K562 (cell line): ENCODE measurements around the gene MYLK3. TPM values are rescaled to one million over a fixed set of nuclear protein-coding genes. Genes with fewer than 3 reads are reported as not detected.
A peak's percentile ranks its signal among the peaks of the same experiment; 100 is the strongest.

Experiments
- ATAC-seq: fragments of 200-7000 bp; cut with Tn5 transposase; 3 replicates; pipeline ENCODE4 v1.9.1; 2020; ENCODE audit warnings: moderate library complexity
- BruUV-seq: library from RNA; stranded (reverse); fragments of 400-500 nt; replicated peaks from 2 replicates; lab custom pipeline; 2021; lab: Mats Ljungman, UMichigan
- CTCF ChIA-PET: fragments of 300-600 bp; formaldehyde crosslinking; extraction: SDS; loops from one replicate; lab custom pipeline; 2021; ENCODE audit warnings: low intra/inter-chr PET ratio; lab: Yijun Ruan, JAX
- POLR2A ChIA-PET: fragments of 300-600, 350-650 bp; sonication (Branson Sonifier 250); formaldehyde crosslinking; extraction: SDS; loops from one replicate; lab custom pipeline; 2021; ENCODE audit warnings: antibody characterized with exemption, inconsistent platforms; lab: Yijun Ruan, JAX
- DNase-seq, 4 experiments: peaks; one replicate each; pipeline versions ENCODE4 v3.0.0 to v3.0.0-alpha.2; 2011 to 2018; ENCODE audit warnings: low spot score in 3 of 4, mixed read lengths in 3 of 4; ENCODE audit errors: extremely low read depth in 1 of 4
- FAIRE-seq: peaks from 2 replicates; lab custom pipeline; 2011; peaks lifted over from hg19 to GRCh38; lab: Jason Lieb, UNC
- H2AFZ ChIP-seq: 2 replicates; pipeline ENCODE4 v1.6.0; 2011; ENCODE audit warnings: low read depth, low read length, control low read depth, inconsistent platforms
- H3K27ac ChIP-seq: fragments of 200-600 bp; 3 replicates; pipeline ENCODE4 v1.8.0; 2011; ENCODE audit warnings: low read depth, mild to moderate bottlenecking, control low read depth, inconsistent platforms, low read length, moderate library complexity, mixed read lengths; ENCODE audit errors: extremely low read depth
- H3K27me3 ChIP-seq, 2 experiments: fragments of 300-600 bp in 1 of 2; 2 replicates in 1 of 2; 3 replicates in 1 of 2; pipeline versions ENCODE4 v1.6.0 to v1.8.0; 2011; ENCODE audit warnings: inconsistent platforms in 2 of 2, low read length in 2 of 2, mild to moderate bottlenecking in 1 of 2, mixed read lengths in 1 of 2, moderate library complexity in 1 of 2; ENCODE audit not compliant: control insufficient read depth in 2 of 2, insufficient read depth in 2 of 2
- H3K36me3 ChIP-seq: fragments of 300-600 bp; 3 replicates; pipeline ENCODE4 v1.8.0; 2011; ENCODE audit warnings: mild to moderate bottlenecking, low read length, inconsistent platforms; ENCODE audit not compliant: control insufficient read depth, insufficient read depth
- H3K4me1 ChIP-seq, 2 experiments: fragments of 200-600 bp in 1 of 2; replicated peaks in 1 of 2; 2 replicates in 1 of 2; 3 replicates in 1 of 2; pipeline versions ENCODE4 v1.5.1 to v1.8.0; 2011; ENCODE audit warnings: inconsistent platforms in 2 of 2, low read length in 2 of 2, mild to moderate bottlenecking in 1 of 2, mixed read lengths in 1 of 2, moderate library complexity in 1 of 2; ENCODE audit not compliant: control insufficient read depth in 2 of 2, insufficient read depth in 2 of 2
- H3K4me2 ChIP-seq: 2 replicates; pipeline ENCODE4 v1.6.1; 2011; ENCODE audit warnings: low read length, control low read depth, inconsistent platforms, mixed read lengths; ENCODE audit not compliant: insufficient read depth
- H3K4me3 ChIP-seq: fragments of 200-600 bp; sonication (generic), shearing (Covaris generic); 2 replicates; pipeline ENCODE4 v1.5.1; 2016; ENCODE audit warnings: control low read depth, inconsistent platforms
- H3K79me2 ChIP-seq: fragments of 200-600 bp; 3 replicates; pipeline ENCODE4 v1.8.0; 2011; ENCODE audit warnings: low read length, inconsistent platforms; ENCODE audit not compliant: control insufficient read depth, insufficient read depth
- H3K9ac ChIP-seq, 2 experiments: 2 replicates each; pipeline versions ENCODE4 v1.6.0 to v1.6.1; 2011; ENCODE audit warnings: low read depth in 2 of 2, low read length in 2 of 2, control low read depth in 1 of 2, inconsistent platforms in 1 of 2, mild to moderate bottlenecking in 1 of 2, mixed read lengths in 1 of 2; ENCODE audit not compliant: insufficient read depth in 1 of 2
- H3K9me1 ChIP-seq: one replicate; pipeline ENCODE4 v1.6.0; 2011; ENCODE audit warnings: inconsistent platforms, mild to moderate bottlenecking, low read length, moderate library complexity; ENCODE audit not compliant: control insufficient read depth, insufficient read depth
- H3K9me3 ChIP-seq: replicated peaks from 2 replicates; pipeline ENCODE4 v1.5.1; 2011; ENCODE audit warnings: low read depth, low read length, inconsistent platforms; ENCODE audit not compliant: control insufficient read depth, insufficient read depth
- H4K20me1 ChIP-seq: replicated peaks from 2 replicates; pipeline ENCODE4 v1.6.1; 2011; ENCODE audit warnings: low read length, inconsistent platforms, mixed read lengths; ENCODE audit not compliant: control insufficient read depth, insufficient read depth
- BCOR ChIP-seq: fragments of 450-650 bp; IDR thresholded peaks from 2 replicates; pipeline ENCODE4 v1.6.1; 2016
- CBX5 ChIP-seq: IDR thresholded peaks from 2 replicates; pipeline ENCODE4 v1.6.1; 2014; ENCODE audit warnings: low read depth, borderline replicate concordance
- ETV1 ChIP-seq: fragments of 450-650 bp; conservative IDR thresholded peaks from 2 replicates; pipeline ENCODE4 v1.6.1; 2016; ENCODE audit warnings: missing genetic modification characterization, control low read depth, low read depth, missing compliant biosample characterization
- JUN ChIP-seq, 2 experiments: sonication (generic) in 1 of 2; formaldehyde crosslinking in 1 of 2; IDR thresholded peaks; 2 replicates each; pipeline versions ENCODE4 v1.6.1 to v1.8.0; 2012 to 2022; ENCODE audit warnings: borderline replicate concordance in 2 of 2, mild to moderate bottlenecking in 2 of 2, improper control_type of control experiment in 1 of 2, low read depth in 1 of 2, low read length in 1 of 2, missing genetic modification reagents in 1 of 2
- KDM1A ChIP-seq, 2 experiments: fragments of 450-650 bp; IDR thresholded peaks; 2 replicates each; pipeline ENCODE4 v1.6.1; 2016; ENCODE audit warnings: mild to moderate bottlenecking in 2 of 2
- MTA2 ChIP-seq: fragments of 450-650 bp; IDR thresholded peaks from 2 replicates; pipeline ENCODE4 v1.6.1; 2016; ENCODE audit warnings: low read depth
- RBM25 ChIP-seq: fragments of 200-400 bp; formaldehyde crosslinking; IDR thresholded peaks from 2 replicates; pipeline ENCODE4 v1.6.1; 2018; ENCODE audit warnings: low read length, low read depth, moderate library complexity; ENCODE audit not compliant: severe bottlenecking
- RBM39 ChIP-seq: fragments of 200-400 bp; formaldehyde crosslinking; optimal IDR thresholded peaks from 2 replicates; pipeline ENCODE3; 2018; ENCODE audit warnings: low read depth, low read length
- RNF2 ChIP-seq: sonication (generic); IDR thresholded peaks from 2 replicates; pipeline ENCODE4 v1.6.1; 2016
- SNIP1 ChIP-seq: fragments of 450-650 bp; IDR thresholded peaks from 2 replicates; pipeline ENCODE4 v1.7.1; 2017; ENCODE audit warnings: low read depth, mild to moderate bottlenecking
- TAF1 ChIP-seq: IDR thresholded peaks from 2 replicates; pipeline ENCODE4 v1.6.1; 2011; ENCODE audit warnings: mild to moderate bottlenecking, low read length, moderate library complexity; ENCODE audit not compliant: insufficient read depth, control insufficient read depth, severe bottlenecking; ENCODE audit errors: extremely low read depth
- ZNF507 ChIP-seq: conservative IDR thresholded peaks from 2 replicates; pipeline ENCODE4 v1.6.1; 2017; ENCODE audit warnings: missing genetic modification characterization, missing compliant biosample characterization
- WGBS: fragments of 100-300 bp; shearing (Covaris generic); methylation state at CpG from one replicate; pipeline ENCODE4 v1.1.6; 2016; ENCODE audit warnings: low coverage, mixed read lengths; ENCODE audit not compliant: insufficient coverage; ENCODE audit errors: missing lambda C conversion rate; 5-methylcytosine and 5-hydroxymethylcytosine counted together
- in situ Hi-C: fragments of 300-500 bp; cut with MboI; formaldehyde crosslinking; loops from 4 replicates; pipeline ENCODE4 v1.15.0; 2018; ENCODE audit warnings: inconsistent platforms, mixed read lengths
- intact Hi-C: fragments of 100-400 bp; cut with micrococcal nuclease; formaldehyde crosslinking; loops from 2 replicates; pipeline ENCODE4 v1.14.2; 2022
- polyA plus RNA-seq, 8 experiments: library from polyadenylated mRNA; depleted of rRNA in 4 of 8; stranded (reverse) in 5 of 8; unstranded in 3 of 8; fragments of >200 nt; fragmentation: Nextera tagmentation in 2 of 8; fragmentation: Illumina TruSeq in 1 of 8; extraction: Ambion mirVana in 2 of 8; extraction: Trizol in 1 of 8; gene quantifications; 2 replicates each; pipeline versions ENCODE4 v1.2.1 to v1.2.3, GENCODE V29; 2011 to 2014; ENCODE audit warnings: inconsistent platforms in 1 of 8, missing spikeins in 1 of 8
- total RNA-seq, 7 experiments: library from RNA; depleted of rRNA in 6 of 7; stranded (reverse); fragments of >200 nt in 6 of 7; fragmentation: Illumina TruSeq in 2 of 7; extraction: Trizol in 2 of 7; gene quantifications; 2 replicates each; pipeline versions ENCODE4 v1.2.1 to v1.2.3, GENCODE V29; 2011 to 2021; ENCODE audit warnings: low replicate concordance in 1 of 7
- TF ChIP-seq, protein P1 (sequence below): fragments of 150-350 bp; conservative IDR thresholded peaks from 2 replicates; pipeline ENCODE4 v1.6.1; 2014; ENCODE audit warnings: low read length

MYLK3 gene
- total and polyA plus RNA-seq, 9 of the 15 experiments (the other 6 are each of a cell fraction or from before 2014, with no cell fraction given) = 0.69 to 10.7 (median 4.7) TPM

DNA sequence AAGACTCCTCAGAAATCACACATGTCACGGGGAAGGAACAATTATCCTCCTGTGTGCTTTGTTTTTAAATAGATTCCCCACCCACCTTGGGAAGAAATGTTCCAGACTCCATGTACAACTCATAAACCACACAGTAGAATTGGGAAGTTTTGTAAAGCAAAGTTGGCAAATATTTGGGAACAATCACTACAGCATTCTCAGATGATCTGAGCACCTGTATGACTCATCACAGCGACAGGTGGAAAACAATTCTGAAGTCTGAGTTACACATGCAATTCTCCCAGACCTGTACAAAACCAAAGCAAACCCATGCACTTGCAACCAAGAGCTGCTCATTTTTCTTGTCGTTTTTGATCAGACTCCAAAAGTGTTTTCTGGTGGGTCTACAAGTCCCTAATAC, 14.4 kb upstream of the MYLK3 start (continued):
- TF ChIP-seq JUN (IDR thresholded peaks at IDR 0.05; ENCODE audit: borderline replicate concordance, low read depth, low read length) (no peak), JUN (CRISPR knock-in tag; IDR thresholded peaks at IDR 0.05; ENCODE audit: borderline replicate concordance) (no peak), ETV1 (no peak), MTA2 (no peak), ZNF507 (tag) (no peak), RBM39 (no peak)
- TF ChIP-seq, protein P1, sequence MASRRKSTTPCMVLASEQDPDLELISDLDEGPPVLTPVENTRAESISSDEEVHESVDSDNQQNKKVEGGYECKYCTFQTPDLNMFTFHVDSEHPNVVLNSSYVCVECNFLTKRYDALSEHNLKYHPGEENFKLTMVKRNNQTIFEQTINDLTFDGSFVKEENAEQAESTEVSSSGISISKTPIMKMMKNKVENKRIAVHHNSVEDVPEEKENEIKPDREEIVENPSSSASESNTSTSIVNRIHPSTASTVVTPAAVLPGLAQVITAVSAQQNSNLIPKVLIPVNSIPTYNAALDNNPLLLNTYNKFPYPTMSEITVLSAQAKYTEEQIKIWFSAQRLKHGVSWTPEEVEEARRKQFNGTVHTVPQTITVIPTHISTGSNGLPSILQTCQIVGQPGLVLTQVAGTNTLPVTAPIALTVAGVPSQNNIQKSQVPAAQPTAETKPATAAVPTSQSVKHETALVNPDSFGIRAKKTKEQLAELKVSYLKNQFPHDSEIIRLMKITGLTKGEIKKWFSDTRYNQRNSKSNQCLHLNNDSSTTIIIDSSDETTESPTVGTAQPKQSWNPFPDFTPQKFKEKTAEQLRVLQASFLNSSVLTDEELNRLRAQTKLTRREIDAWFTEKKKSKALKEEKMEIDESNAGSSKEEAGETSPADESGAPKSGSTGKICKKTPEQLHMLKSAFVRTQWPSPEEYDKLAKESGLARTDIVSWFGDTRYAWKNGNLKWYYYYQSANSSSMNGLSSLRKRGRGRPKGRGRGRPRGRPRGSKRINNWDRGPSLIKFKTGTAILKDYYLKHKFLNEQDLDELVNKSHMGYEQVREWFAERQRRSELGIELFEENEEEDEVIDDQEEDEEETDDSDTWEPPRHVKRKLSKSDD = no peak

DNA sequence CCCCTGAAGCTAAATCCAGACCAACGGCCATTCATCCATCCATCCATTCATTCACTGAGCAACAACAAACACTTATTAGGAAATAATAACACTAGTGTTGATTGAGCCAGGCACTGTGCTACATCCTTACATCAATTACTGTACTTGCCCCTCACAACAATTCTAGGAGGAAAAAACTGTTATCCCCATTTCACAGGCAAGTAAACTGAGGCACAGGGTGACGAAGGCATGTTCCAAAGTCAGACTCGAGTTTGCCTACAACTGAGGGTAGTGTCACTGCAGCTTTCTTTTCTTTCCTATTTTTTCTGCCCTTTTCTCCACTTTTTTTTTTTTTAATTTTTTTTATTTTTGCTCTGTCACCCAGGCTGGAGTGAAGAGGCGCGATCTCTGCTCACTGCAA, 11.2 kb upstream of the MYLK3 start:
- H3K27ac ChIP-seq = no peak overlapping the region
- H3K9me1 ChIP-seq = no peaks in the 10 kb centered on the region
- ChIA-PET POLR2A (no interaction called here), CTCF (no interaction called here)
- intact Hi-C loops (no loop called here), in situ Hi-C loops (no loop called here)
- WGBS = 38% methylated on average over 4 of the region's 5 CpGs
- H2AFZ ChIP-seq = no peak overlapping the region
- H3K9ac ChIP-seq = no peak overlapping the region
- no peaks in the 10 kb centered on the region for H3K9me3 ChIP-seq
- TF ChIP-seq BCOR (peak; percentile 78), CBX5 (no peak), TAF1 (no peak), KDM1A (IDR thresholded peaks at IDR 0.05) (0 out of 4 replicates have a peak, but pooled peaks have one; percentile 11 to 16), RNF2 (no peak), RBM25 (peak; percentile 92), SNIP1 (no peak)
- no peaks in the 10 kb centered on the region for H3K27me3 ChIP-seq
- DNase-seq (no peak), ATAC-seq (no peak), FAIRE-seq (no peak)
- H4K20me1 ChIP-seq = no peaks in the 10 kb centered on the region
- no peaks in the 10 kb centered on the region for H3K79me2 ChIP-seq
- H3K36me3 ChIP-seq = no peaks in the 10 kb centered on the region
- no peak overlapping the region for H3K4me3 ChIP-seq
- peaks cover 8 to 9% of the 10 kb centered on the region in 2 experiments; a peak in 3 of 5 replicates for H3K4me1 ChIP-seq
- H3K4me2 ChIP-seq = no peak overlapping the region
- no TSS peak for BruUV-seq
